Measurements from ENCODE around the gene SUN1.
"Not testable (repeated sequence)": the region's sequence is repeated elsewhere in the genome, so short reads cannot be mapped to it uniquely, and the experiment has no call there.

SUN1 gene

GRCh38 chr7:845091-845490 is 12.8 kb downstream of the SUN1 start:
- no peak overlapping the region for H3K4me3 ChIP-seq (ENCODE audit: low read depth, low read length)
- TF ChIP-seq, protein P1, sequence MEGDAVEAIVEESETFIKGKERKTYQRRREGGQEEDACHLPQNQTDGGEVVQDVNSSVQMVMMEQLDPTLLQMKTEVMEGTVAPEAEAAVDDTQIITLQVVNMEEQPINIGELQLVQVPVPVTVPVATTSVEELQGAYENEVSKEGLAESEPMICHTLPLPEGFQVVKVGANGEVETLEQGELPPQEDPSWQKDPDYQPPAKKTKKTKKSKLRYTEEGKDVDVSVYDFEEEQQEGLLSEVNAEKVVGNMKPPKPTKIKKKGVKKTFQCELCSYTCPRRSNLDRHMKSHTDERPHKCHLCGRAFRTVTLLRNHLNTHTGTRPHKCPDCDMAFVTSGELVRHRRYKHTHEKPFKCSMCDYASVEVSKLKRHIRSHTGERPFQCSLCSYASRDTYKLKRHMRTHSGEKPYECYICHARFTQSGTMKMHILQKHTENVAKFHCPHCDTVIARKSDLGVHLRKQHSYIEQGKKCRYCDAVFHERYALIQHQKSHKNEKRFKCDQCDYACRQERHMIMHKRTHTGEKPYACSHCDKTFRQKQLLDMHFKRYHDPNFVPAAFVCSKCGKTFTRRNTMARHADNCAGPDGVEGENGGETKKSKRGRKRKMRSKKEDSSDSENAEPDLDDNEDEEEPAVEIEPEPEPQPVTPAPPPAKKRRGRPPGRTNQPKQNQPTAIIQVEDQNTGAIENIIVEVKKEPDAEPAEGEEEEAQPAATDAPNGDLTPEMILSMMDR (IDR thresholded peaks at IDR 0.05; ENCODE audit: low read depth, low read length) = no peak

DNA sequence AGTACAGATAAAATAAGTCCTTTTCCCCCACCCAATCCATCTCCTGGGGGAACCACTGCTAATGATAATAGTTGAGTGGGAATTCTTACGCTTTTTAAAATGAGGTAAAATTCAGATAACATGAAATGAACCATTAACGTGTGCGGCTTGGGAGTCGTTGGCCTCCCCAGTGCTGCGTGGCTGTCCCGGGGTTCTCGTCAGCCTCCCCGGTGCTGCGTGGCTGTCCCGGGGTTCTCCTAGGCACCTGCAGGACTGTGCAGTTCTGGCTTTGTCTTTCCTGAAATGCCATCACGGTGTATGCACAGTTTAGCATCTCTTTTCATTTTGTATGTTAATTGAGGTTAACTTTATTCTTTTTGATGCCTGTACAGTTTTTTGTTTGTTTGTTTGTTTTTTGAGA is 13.5 kb downstream of the SUN1 start:
- no peak overlapping the region for H3K4me3 ChIP-seq (ENCODE audit: low read depth, low read length)
- TF ChIP-seq, protein P1 (IDR thresholded peaks at IDR 0.05; ENCODE audit: low read depth, low read length) = no peak

DNA sequence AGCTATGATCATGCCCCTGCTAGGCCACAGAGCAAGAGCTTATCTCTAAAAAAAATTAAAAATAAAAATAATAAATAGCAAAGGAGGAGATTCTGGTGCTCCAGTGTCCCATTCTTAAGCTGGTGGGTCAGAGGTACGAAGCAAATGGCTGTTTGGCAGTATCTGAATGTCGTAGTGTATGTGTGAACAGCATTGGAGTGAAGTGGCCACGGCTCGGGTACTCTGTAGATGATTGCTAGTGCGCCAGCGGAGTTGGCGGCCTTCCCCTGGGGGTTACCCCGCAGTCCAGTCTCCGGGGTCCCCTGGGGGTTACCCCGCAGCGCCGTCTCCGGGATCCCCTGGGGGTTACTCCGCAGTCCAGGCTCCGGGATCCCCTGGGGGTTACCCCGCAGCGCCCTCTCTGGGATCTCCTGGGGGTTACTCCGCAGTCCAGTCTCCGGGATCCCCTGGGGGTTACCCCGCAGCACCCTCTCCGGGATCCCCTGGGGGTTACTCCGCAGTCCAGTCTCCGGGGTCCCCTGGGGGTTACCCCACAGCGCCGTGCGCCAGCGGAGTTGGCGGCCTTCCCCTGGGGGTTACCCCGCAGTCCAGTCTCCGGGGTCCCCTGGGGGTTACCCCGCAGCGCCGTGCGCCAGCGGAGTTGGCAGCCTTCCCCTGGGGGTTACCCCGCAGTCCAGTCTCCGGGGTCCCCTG is 14.8 kb downstream of the SUN1 start:
- H3K4me3 ChIP-seq (ENCODE audit: low read depth, low read length) = not testable (repeated sequence)

GRCh38 chr7:847728-848127 is 15.5 kb downstream of the SUN1 start:
- not testable (repeated sequence) for H3K4me3 ChIP-seq (ENCODE audit: low read depth, low read length)

DNA sequence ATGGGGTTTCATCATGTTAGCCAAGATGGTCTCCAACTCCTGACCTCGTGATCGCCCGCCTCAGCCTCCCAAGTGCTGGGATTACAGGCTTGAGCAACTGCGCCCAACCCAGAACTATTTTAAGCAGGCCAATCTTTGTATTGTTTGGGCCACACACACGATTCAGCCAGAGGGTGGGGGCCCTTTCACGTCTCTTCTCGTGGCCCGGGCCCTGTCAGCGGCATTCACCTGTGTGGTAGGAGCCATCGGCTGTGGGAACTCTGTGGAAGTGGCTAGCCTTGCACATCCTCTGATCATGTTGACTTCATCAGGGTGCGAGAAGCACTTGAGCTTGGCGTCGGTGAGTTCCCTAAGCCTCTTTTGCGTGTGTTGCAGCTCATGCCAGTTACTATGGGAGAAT is 16.9 kb downstream of the SUN1 start:
- TF ChIP-seq, protein P1 (IDR thresholded peaks at IDR 0.05; ENCODE audit: low read depth, low read length) = no peak
- H3K4me3 ChIP-seq (ENCODE audit: low read depth, low read length) = no peak overlapping the region

DNA sequence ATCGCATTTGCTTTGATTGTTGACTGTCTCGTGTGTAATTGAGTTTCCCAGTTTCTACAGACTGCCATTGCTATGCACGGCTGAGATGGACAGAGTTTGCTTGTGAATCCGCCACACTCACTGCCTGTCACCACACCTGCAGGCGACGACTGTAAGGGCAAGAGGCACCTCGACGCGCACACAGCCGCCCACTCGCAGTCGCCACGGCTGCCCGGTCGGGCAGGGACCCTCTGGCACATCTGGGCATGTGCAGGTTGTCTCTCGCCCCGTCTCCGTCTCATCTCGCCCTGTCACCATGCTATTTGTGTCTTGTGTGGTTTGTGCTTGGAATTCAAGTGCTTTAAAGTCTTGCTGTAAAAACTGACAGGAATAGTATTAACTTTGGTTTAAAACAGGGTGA is 17.5 kb downstream of the SUN1 start:
- H3K4me3 ChIP-seq (ENCODE audit: low read depth, low read length) = no peak overlapping the region

DNA sequence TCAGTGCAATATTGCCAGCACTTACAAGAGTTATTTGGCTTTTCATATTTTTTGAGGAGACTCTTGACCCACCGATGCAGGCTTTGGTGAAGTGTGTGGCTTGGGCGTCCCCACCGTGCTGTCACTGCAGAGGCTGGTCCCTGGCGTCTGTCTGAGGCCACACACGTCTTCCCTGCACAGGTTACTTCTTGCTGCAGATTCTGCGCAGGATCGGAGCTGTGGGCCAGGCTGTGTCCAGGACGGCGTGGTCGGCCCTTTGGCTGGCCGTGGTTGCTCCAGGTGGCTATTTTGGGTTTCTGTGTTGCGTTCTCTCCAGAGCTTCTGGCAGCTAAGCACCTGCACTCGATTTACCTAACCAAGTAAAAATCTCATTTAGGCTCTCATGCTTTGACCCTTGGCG is 18.9 kb downstream of the SUN1 start:
- TF ChIP-seq, protein P1 (IDR thresholded peaks at IDR 0.05; ENCODE audit: low read depth, low read length) = no peak
- H3K4me3 ChIP-seq (ENCODE audit: low read depth, low read length) = no peak overlapping the region

More for the DNA sequence above, 17.5 kb downstream of the SUN1 start:
- TF ChIP-seq, protein P1 (IDR thresholded peaks at IDR 0.05; ENCODE audit: low read depth, low read length) = no peak

GRCh38 chr7:853366-854117 is 21.3 kb downstream of the SUN1 start:
- no peak overlapping the region for H3K4me3 ChIP-seq (ENCODE audit: low read depth, low read length)
- TF ChIP-seq, protein P1 (IDR thresholded peaks at IDR 0.05; ENCODE audit: low read depth, low read length) = no peak

All from WI38 (cell line).